Measurements from ENCODE around the gene PPP1R9B.

The PPP1R9B gene

DNA sequence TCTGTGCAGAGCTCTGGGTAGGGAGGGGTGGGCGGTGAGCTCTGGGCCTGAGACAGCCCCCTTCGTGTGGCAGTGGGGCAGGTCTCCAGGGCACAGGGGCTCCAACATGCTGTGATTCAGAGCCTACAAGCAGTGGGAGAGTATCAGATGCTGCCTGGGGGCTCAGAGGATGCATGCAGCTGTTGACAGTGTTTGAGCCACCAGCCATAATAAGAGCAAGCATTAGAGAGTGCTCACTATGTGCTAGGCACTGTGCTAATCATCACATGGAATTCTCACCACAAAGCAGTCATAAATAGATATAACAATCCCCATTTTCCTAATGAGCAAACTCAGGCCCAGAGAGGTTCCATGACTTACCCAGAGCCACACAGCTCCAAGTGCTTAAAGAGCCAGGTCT is 47.2 kb downstream of the PPP1R9B start:
- no peak for DNase-seq

- DNase-seq: no peak
Observed at GRCh38 chr17:50102164-50102991, 48.1 kb downstream of the PPP1R9B start.

DNA sequence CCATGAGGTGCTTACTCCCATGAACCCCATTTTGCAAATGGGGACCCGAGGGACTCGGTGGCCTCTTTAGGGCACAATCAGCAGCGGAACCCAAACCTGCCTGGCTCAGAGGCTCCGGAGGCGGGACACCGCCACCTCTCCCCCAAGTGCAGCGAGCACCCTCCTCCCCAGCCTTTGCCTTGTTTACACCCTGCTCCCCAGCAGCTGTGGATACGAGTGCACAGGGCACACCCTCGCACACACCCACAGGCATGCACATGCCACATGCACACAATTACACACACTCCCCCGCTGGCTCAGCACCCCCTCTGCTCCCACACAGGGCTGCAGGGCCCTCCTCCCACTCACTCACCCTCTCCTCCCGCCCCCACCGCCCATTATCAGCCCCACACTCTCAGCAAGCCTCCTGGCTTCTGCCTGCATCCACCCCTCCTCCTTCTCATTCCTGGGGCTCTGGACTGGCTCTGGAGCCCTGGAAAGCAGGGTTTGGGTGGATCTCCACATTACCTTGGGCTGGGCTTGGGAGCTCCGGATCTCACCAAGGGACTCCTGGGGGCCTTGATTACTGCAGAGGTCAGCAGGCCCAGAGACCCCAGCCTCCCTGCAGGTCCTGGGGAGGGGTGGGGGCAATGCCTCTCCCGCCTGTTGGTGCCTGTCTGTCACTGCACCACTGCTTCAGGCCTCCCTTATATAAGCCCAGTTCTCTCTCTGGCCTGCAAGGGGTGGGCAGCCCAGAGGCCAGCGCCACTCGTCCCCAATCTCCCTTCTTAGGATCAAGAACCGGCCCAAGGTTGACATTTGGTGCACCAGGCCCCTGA is 48.9 kb downstream of the PPP1R9B start:
- no peak for DNase-seq

GRCh38 chr17:50100921-50101345 is 49.5 kb downstream of the PPP1R9B start:
- no peak for DNase-seq

DNA sequence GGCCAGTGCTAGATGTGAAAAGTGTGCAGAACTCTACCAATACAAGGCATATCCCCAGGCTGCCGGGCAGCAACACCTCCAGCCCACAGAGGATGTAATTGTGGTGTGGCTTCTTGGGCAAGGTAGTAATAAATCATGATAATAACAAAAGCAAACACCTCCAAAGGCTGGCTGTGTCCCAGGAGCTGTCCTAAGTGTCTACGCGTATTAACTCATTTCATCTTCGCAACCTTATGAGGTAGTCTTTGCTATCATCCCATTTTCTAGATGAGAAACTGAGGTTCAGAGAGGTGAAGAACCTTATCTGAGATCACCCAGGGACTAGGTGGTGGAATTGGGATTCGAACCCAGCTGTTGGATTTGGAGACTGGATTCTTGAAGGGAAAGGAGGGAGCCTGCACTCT is 50.0 kb downstream of the PPP1R9B start:
- no peak for DNase-seq

GRCh38 chr17:50099003-50099402 is 51.5 kb downstream of the PPP1R9B start:
- no peak for DNase-seq

- DNase-seq: no peak
Observed at GRCh38 chr17:50098583-50098982, 51.9 kb downstream of the PPP1R9B start.

- no peak for DNase-seq
Observed at GRCh38 chr17:50097926-50098325, 52.6 kb downstream of the PPP1R9B start.

GRCh38 chr17:50097455-50097854 is 53.0 kb downstream of the PPP1R9B start:
- DNase-seq: no peak

DNA sequence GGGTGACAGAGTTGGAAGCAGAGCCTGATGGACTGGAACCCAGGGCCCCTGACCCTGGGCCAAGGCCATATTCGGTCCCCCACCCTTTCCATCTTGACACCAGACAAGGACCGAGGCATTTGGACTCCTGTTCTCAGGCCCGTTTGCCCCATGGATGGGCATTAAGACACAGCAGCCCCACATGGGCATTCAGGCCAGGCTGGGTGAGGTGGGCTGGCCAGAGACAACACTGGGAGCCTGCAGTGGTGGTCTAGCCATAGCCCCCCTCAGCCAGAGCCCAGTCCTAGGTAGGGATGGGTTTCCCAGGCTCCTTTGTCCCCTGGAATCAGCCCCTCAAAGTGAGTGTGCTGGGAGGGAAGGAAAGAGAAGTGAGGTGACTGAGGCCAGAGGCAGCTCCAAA is 53.7 kb downstream of the PPP1R9B start:
- DNase-seq: no peak

DNA sequence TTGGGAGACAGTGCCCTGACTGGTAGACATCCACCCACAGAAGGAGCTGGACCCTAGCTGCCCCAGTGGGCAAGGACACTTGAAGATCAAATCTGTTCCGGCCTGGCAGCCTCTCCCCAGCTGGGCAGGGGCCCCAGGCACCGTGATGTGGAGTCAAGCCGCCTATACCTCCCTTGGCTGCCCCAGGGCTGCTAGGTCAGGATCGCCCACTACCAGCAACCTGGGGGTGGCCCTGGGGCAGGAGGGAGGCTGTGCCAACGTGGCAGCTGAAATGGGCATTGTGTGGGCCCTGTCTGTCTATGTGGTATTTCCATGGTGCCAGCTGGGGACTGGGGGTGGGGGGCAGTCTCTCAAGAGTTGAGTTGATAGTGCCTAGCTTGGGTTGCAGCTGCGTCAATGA is 54.4 kb downstream of the PPP1R9B start:
- DNase-seq: no peak

DNA sequence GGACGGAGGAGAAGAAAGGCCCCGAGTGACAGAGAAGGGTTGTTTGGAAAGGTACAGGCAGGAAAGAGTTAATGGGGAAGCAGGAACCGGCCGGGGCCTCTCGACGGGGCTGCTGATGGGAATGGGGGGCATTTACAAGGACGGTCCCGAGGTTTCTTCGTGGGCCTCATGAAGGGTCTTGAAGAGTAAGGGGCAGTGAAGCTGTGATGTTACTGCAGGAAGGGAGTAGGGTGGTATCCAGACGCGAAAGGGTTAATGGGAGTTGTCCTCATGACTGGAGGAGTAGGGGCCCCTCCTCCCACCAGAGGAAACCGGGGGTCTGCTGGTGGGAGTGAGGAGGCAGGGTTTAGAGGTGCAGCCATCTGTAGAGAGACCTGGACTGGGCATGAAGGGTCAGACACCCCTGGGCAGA is 54.8 kb downstream of the PPP1R9B start:
- DNase-seq: no peak

DNA sequence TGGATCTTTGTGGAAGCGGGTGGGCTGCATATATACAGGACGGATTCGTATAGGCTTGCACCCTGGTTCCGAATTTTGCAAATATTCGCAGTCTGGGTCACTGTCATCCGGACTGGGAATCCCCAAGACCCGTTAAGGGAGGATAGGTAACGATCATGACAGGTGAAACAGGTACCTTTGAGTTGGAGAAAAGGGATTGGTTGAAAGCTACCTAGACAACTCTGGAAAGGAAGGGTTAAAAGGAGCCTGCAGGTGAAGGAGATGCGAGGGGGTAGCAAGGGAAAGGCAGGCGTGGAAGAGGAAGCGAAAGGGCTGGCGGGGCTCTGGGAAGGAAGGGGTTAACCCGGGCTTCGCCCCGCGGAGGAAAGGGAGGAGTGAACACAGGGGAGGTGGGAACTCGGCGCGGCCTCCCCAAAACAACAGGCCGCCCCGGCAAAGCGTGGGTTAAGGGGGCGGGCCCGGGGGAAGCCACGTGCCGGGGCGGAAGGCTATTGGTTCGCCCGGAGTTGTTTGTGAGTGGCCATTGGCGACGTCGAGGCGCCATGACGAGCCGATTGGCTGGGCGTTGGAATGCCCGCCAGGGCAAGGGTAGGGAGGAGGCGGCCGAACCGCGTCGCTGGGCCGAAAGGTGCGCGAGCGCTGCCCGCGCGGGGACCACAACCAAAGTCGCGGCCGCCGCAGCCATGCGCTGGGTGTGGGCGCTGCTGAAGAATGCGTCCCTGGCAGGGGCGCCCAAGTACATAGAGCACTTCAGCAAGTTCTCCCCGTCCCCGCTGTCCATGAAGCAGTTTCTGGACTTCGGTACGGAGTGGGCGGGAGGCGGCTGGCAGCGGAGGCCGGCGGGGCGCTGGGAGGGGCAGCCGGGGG is 55.5 kb downstream of the PPP1R9B start, which contains the start of gene PDK2:
Gene PDK2 (plus strand): TSS at position 599 of the 867 bp plus-strand sequence. CDS start 85 bp downstream, at position 684.
- peak; percentile 96 for DNase-seq

GRCh38 chr17:50094243-50094752 is 56.2 kb downstream of the PPP1R9B start:
- DNase-seq: peak; percentile 79

DNA sequence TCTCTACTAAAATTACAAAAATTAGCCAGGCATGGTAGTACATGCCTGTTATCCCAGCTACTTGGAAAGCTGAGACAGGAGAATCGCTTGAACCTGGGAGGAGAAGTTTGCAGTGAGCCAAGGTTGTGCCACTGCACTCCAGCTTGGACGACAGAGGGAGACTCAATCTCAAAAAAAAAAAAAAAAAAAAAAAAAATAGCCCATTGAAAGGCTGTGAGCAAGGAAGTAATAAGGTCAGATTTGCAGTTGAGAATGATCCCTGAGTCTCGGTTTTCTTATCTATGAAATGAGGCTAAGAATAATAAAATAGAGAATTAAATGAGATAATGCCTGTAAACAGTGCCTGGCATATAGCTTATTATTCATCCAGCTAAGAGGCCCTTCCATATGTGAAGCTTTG is 56.7 kb downstream of the PPP1R9B start:
- DNase-seq: no peak

DNA sequence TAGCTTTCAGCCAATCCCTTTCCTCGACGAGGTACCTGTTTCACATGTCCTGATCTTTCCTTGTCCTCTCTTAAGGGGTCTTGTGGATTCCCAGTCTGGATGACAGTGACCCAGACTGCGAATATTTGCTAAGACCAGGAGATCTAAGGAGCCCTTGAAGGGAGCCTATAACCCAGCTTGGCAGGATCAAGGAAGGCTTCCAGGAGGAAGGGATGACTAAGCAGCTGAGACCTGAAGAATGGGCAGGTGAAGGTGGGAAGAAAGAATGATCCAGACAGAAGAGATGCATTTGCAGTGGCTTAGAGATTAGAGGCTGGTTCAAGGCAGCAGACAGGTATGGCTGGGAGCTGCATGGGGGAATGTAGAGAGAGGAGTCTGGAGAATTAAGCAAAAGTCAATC is 57.2 kb downstream of the PPP1R9B start:
- no peak for DNase-seq

- no peak for DNase-seq
Observed at GRCh38 chr17:50091918-50092285, 58.6 kb downstream of the PPP1R9B start.

- no peak for DNase-seq
Observed at GRCh38 chr17:50090971-50091917, 59.2 kb downstream of the PPP1R9B start.

GRCh38 chr17:50090071-50090470 is 60.4 kb downstream of the PPP1R9B start:
- DNase-seq: no peak

DNA sequence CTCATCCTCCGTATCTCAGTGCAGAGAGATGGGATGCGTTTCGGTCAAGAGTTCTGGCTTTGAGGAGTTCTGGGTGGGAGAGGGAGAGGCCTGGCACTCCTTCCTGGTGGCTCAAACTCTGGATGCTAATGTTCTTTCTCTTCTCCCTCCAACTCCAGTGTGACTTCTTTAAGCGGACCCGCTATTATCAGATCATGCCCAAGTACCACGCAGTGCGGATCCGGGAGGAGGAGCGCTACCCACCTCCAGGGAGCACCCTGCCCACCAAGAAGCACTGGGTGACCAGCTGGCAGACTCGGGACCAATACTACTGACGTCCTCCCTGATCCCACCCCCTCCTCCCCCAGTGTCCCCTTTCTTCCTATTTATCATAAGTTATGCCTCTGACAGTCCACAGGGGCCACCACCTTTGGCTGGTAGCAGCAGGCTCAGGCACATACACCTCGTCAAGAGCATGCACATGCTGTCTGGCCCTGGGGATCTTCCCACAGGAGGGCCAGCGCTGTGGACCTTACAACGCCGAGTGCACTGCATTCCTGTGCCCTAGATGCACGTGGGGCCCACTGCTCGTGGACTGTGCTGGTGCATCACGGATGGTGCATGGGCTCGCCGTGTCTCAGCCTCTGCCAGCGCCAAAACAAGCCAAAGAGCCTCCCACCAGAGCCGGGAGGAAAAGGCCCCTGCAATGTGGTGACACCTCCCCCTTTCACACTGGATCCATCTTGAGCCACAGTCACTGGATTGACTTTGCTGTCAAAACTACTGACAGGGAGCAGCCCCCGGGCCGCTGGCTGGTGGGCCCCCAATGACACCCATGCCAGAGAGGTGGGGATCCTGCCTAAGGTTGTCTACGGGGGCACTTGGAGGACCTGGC is 61.3 kb downstream of the PPP1R9B start:
- DNase-seq: no peak
